ENCODE data around the gene NATD1.

DNA sequence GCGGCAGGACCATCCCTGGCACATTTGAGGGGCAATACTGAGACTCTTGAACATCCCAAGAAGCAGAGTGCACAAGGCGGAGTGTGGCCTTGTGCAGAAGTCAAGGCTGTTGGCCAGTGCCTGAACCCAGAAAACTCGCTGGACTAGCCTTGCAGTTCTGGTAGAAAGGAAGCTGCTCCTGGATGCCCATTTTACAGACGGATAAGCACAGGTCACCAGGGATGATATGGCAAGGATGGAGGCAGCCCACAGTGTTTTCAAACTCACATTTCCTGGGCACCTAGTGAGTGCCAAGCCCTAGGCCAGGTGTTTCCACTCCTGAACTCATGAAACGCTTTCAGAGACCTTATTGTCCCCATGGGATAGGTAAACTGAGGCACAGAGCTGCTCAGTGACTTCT lies 29.6 kb upstream of the NATD1 start:
- TF ChIP-seq, protein P1, sequence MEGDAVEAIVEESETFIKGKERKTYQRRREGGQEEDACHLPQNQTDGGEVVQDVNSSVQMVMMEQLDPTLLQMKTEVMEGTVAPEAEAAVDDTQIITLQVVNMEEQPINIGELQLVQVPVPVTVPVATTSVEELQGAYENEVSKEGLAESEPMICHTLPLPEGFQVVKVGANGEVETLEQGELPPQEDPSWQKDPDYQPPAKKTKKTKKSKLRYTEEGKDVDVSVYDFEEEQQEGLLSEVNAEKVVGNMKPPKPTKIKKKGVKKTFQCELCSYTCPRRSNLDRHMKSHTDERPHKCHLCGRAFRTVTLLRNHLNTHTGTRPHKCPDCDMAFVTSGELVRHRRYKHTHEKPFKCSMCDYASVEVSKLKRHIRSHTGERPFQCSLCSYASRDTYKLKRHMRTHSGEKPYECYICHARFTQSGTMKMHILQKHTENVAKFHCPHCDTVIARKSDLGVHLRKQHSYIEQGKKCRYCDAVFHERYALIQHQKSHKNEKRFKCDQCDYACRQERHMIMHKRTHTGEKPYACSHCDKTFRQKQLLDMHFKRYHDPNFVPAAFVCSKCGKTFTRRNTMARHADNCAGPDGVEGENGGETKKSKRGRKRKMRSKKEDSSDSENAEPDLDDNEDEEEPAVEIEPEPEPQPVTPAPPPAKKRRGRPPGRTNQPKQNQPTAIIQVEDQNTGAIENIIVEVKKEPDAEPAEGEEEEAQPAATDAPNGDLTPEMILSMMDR (IDR thresholded peaks at IDR 0.05) = no peak
- no peak for TF ChIP-seq POLR2A (IDR thresholded peaks at IDR 0.05)
